Aorta (tissue), 5 donors: ENCODE results near the gene FKBP5. TPM values are rescaled to one million over a fixed set of nuclear protein-coding genes. Genes with fewer than 3 reads are reported as not detected.

ENCODE experiments used
- ATAC-seq: fragments of 200-7000 bp; cut with Tn5 transposase; one replicate; pipeline ENCODE4 v1.9.1; 2022; ENCODE audit warnings: moderate library complexity; ENCODE audit not compliant: low FRiP score
- DNase-seq, 2 donors: peaks; one replicate each; pipeline ENCODE4 v3.0.0-alpha.2; 2020
- H3K27ac ChIP-seq, 2 donors: one replicate each; pipeline ENCODE4 v1.5.1; 2013; ENCODE audit warnings: low read length in 2 of 2, mild to moderate bottlenecking in 2 of 2, moderate library complexity in 2 of 2, control low read depth in 1 of 2, inconsistent platforms in 1 of 2, low read depth in 1 of 2
- H3K27me3 ChIP-seq, 2 donors: one replicate each; pipeline ENCODE4 v1.6.1; 2013; ENCODE audit warnings: control low read depth in 1 of 2, low read length in 1 of 2, mild to moderate bottlenecking in 1 of 2, moderate library complexity in 1 of 2; ENCODE audit not compliant: insufficient read depth in 2 of 2, control insufficient read depth in 1 of 2
- H3K36me3 ChIP-seq, 2 donors: one replicate each; pipeline ENCODE4 v1.6.1; 2013; ENCODE audit warnings: control low read depth in 1 of 2, low read length in 1 of 2, mild to moderate bottlenecking in 1 of 2; ENCODE audit not compliant: insufficient read depth in 2 of 2, control insufficient read depth in 1 of 2
- H3K4me1 ChIP-seq, 2 donors: one replicate each; pipeline ENCODE4 v1.6.1; 2013; ENCODE audit warnings: low read length in 2 of 2, control low read depth in 1 of 2, mild to moderate bottlenecking in 1 of 2, moderate library complexity in 1 of 2; ENCODE audit not compliant: insufficient read depth in 2 of 2, control insufficient read depth in 1 of 2
- H3K4me3 ChIP-seq, 2 donors: one replicate each; pipeline ENCODE4 v1.5.1; 2013; ENCODE audit warnings: low read length in 2 of 2, control low read depth in 1 of 2, mild to moderate bottlenecking in 1 of 2
- H3K9me3 ChIP-seq: one replicate; pipeline ENCODE4 v1.6.1; 2013; ENCODE audit warnings: mild to moderate bottlenecking, low read length; ENCODE audit not compliant: control insufficient read depth
- WGBS, 2 donors: extraction: QIAGEN DNeasy Blood & Tissue Kit; methylation state at CpG; one replicate each; pipeline ENCODE4 v1.1.7; 2013; 5-methylcytosine and 5-hydroxymethylcytosine counted together
- intact Hi-C, 2 donors: fragments of 100-400 bp; cut with DNase I; formaldehyde crosslinking; loops; one replicate each; pipeline versions ENCODE4 v1.14.2 to v1.15.0; 2022
- polyA plus RNA-seq, 2 donors: library from polyadenylated mRNA; stranded (reverse); fragments of 200-250 nt; gene quantifications; one replicate each; pipeline ENCODE4 v1.2.3, GENCODE V29; 2013
- total RNA-seq, 2 donors: library from RNA; stranded (reverse); fragmentation: NEBNext Ultra II Directional; extraction: Animal tissue kit (Norgen Biotek cat#: 25700); gene quantifications; one replicate each; pipeline ENCODE4 v1.2.1, GENCODE V29; 2021
- donor health status: healthy with polysubstance abuse.
- donor health status: Bipolar disorder and iron deficiency.
- donor health status: DM: no; HTN: no; CAD: no.
- donor health status: DM: no; HTN: no; CAD: no.
- donor health status: DM: yes; HTN: yes; CAD: no.

The FKBP5 gene
- total and polyA plus RNA-seq, 4 donors = 25.1 to 102 (median 87.6) TPM

- WGBS, 2 donors = 50 to 59% methylated on average over 6 of the region's 6 CpGs
- no peaks in the 10 kb centered on the region for H3K36me3 ChIP-seq
- intact Hi-C loops = no loop called here
- no peak overlapping the region for H3K27ac ChIP-seq
- peaks cover 8% of the 10 kb centered on the region for H3K9me3 ChIP-seq
- DNase-seq (no peak), ATAC-seq (no peak)
- H3K4me1 ChIP-seq = no peaks in the 10 kb centered on the region
- H3K27me3 ChIP-seq = no peaks in the 10 kb centered on the region
- no peak overlapping the region for H3K4me3 ChIP-seq
Observed at GRCh38 chr6:35553315-35553714, 135.4 kb downstream of the FKBP5 start.

- Histone ChIP-seq H3K9me3 (peaks cover 8% of the 10 kb centered on the region), H3K4me1 (no peaks in the 10 kb centered on the region), H3K27me3 (peaks cover 0 to under 1% of the 10 kb centered on the region in 2 donors), H3K4me3 (no peak overlapping the region), H3K27ac (no peak overlapping the region), H3K36me3 (no peaks in the 10 kb centered on the region)
- intact Hi-C loops = no loop called here
- WGBS, 2 donors = 72 to 74% methylated on average over 5 of the region's 5 CpGs
- DNase-seq = no peak
- no peak for ATAC-seq
Observed at GRCh38 chr6:35552285-35552917, 136.3 kb downstream of the FKBP5 start.

- H3K27me3 ChIP-seq = peaks cover 0 to 2% of the 10 kb centered on the region in 2 donors
- H3K4me3 ChIP-seq = no peak overlapping the region
- no peak for ATAC-seq
- H3K4me1 ChIP-seq = no peaks in the 10 kb centered on the region
- intact Hi-C loops = no loop called here
- WGBS, 2 donors = 39 to 63% methylated on average over 1 of the region's 1 CpG
- no peaks in the 10 kb centered on the region for H3K36me3 ChIP-seq
- no peak overlapping the region for H3K27ac ChIP-seq
- H3K9me3 ChIP-seq = peaks cover 8% of the 10 kb centered on the region
- DNase-seq = no peak
Observed at GRCh38 chr6:35550437-35550836, 138.3 kb downstream of the FKBP5 start.

GRCh38 chr6:35547676-35548075, 141.0 kb downstream of the FKBP5 start:
- DNase-seq = no peak
- WGBS, 2 donors = 48 to 50% methylated on average over 6 of the region's 6 CpGs
- intact Hi-C loops = no loop called here
- no peak overlapping the region for H3K27ac ChIP-seq
- no peak overlapping the region for H3K4me3 ChIP-seq
- peaks cover 8% of the 10 kb centered on the region for H3K9me3 ChIP-seq
- H3K27me3 ChIP-seq = peaks cover 0 to 2% of the 10 kb centered on the region in 2 donors
- no peaks in the 10 kb centered on the region for H3K4me1 ChIP-seq
- no peak for ATAC-seq
- no peaks in the 10 kb centered on the region for H3K36me3 ChIP-seq

GRCh38 chr6:35544769-35545361, 143.8 kb downstream of the FKBP5 start:
- Histone ChIP-seq H3K36me3 (no peaks in the 10 kb centered on the region), H3K4me1 (no peaks in the 10 kb centered on the region), H3K4me3 (no peak overlapping the region), H3K9me3 (peaks cover 2% of the 10 kb centered on the region), H3K27ac (no peak overlapping the region), H3K27me3 (peaks cover 0 to 2% of the 10 kb centered on the region in 2 donors)
- peak in 1 of 2 donors; percentile 46 for DNase-seq
- ATAC-seq = no peak
- intact Hi-C loops = no loop called here
- 56 to 57% methylated on average over 11 to 13 of the region's 13 CpGs for WGBS, 2 donors

- H3K4me3 ChIP-seq = no peak overlapping the region
- peaks cover 0 to 2% of the 10 kb centered on the region in 2 donors for H3K27me3 ChIP-seq
- no peaks in the 10 kb centered on the region for H3K36me3 ChIP-seq
- H3K4me1 ChIP-seq = no peaks in the 10 kb centered on the region
- no peak overlapping the region for H3K27ac ChIP-seq
- 68 to 69% methylated on average over 16 of the region's 16 CpGs for WGBS, 2 donors
- peak in 1 of 2 donors; percentile 28 for DNase-seq
- no peak for ATAC-seq
- intact Hi-C loops = no loop called here
- H3K9me3 ChIP-seq = no peaks in the 10 kb centered on the region
Observed at GRCh38 chr6:35543459-35544193, 145.1 kb downstream of the FKBP5 start.

GRCh38 chr6:35541836-35542235, 146.9 kb downstream of the FKBP5 start:
- WGBS, 2 donors = 88 to 89% methylated on average over 2 of the region's 2 CpGs
- Histone ChIP-seq H3K27ac (no peak overlapping the region), H3K36me3 (no peaks in the 10 kb centered on the region), H3K4me3 (no peak overlapping the region), H3K9me3 (no peaks in the 10 kb centered on the region), H3K27me3 (no peaks in the 10 kb centered on the region), H3K4me1 (no peaks in the 10 kb centered on the region)
- intact Hi-C loops = no loop called here
- DNase-seq (no peak), ATAC-seq (no peak)

- H3K36me3 ChIP-seq = no peaks in the 10 kb centered on the region
- ATAC-seq (no peak), DNase-seq (no peak)
- H3K4me3 ChIP-seq = no peak overlapping the region
- H3K9me3 ChIP-seq = no peaks in the 10 kb centered on the region
- 87 to 91% methylated on average over 3 of the region's 3 CpGs for WGBS, 2 donors
- intact Hi-C loops = loop anchor here in 1 of 2 donors (2.0 kb wide), 1 partner anchor 38 kb away; no protein-coding TSS in a partner anchor
- no peaks in the 10 kb centered on the region for H3K4me1 ChIP-seq
- no peaks in the 10 kb centered on the region for H3K27me3 ChIP-seq
- H3K27ac ChIP-seq = no peak overlapping the region
Observed at GRCh38 chr6:35539223-35539622, 149.5 kb downstream of the FKBP5 start.
